DND-41 (cell line): ENCODE results near the gene TNFSF15.
A peak's percentile ranks its signal among the peaks of the same experiment; 100 is the strongest.

Experiments used
- CTCF ChIP-seq: IDR thresholded peaks from 2 replicates; pipeline ENCODE4 v1.5.1; 2012; ENCODE audit warnings: borderline replicate concordance, low read length, moderate library complexity, mild to moderate bottlenecking; ENCODE audit not compliant: poor library complexity, severe bottlenecking; ENCODE audit errors: extremely low read depth
- EZH2 ChIP-seq: IDR thresholded peaks from 3 replicates; pipeline ENCODE4 v1.6.1; 2012; ENCODE audit warnings: borderline replicate concordance, low read depth, mild to moderate bottlenecking, moderate library complexity, low read length, inconsistent platforms; ENCODE audit not compliant: severe bottlenecking

GRCh38 chr9:114738581-114739316 lies 67.1 kb downstream of the TNFSF15 start:
- TF ChIP-seq CTCF (peak; percentile 87), EZH2 (no peak)
